GM12892 (cell line): Measurements from ENCODE around the gene C1orf198.

Source experiments
- POLR2A ChIP-seq: IDR thresholded peaks from 2 replicates; pipeline ENCODE4 v1.6.1; 2011; ENCODE audit warnings: low read depth, low read length, control low read depth
- POLR2AphosphoS5 ChIP-seq: IDR thresholded peaks from 2 replicates; pipeline ENCODE4 v1.6.1; 2011; ENCODE audit warnings: low read depth, low read length, control low read depth

DNA sequence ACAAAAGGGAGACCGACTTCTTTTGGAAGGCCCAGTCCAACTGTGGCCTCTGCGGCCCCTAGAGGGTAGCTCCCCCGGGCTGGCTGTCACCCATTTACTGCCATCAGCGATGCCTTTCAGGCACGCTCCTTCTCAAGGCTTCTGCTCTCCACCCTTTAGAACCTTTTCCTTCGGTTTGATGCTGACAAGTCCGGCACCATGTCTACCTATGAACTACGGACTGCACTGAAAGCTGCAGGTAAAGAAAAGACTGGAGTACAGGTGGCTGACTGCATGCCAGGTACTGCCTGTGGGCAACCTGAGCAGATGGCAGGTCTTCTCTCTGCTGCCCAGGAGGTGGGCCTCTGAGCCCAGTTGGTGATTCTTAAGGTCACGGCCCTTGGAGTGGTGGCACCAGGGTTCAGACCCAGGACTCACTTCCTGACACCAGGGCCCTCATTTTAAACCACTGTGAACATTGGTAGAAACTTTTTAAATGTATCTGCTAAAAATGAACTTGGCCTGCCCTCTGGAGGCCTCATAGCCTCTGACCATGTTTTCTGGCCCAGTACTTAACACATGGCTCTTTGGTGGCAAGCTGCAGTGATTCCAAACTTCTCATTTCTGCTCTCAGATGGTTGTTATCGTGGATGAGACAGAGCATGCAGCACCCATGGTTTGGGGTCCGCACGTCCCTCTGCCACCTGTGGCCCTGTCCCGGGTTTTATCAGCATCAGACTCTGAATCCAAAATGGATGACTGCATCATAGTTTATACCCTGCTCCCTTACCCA, 75.4 kb downstream of the C1orf198 start:
- TF ChIP-seq POLR2AphosphoS5 (no peak), POLR2A (no peak)
